ENCODE measurements around the gene NBEA.
"Not testable (repeated sequence)": the region's sequence is repeated elsewhere in the genome, so short reads cannot be mapped to it uniquely, and the experiment has no call there.

The NBEA gene

DNA sequence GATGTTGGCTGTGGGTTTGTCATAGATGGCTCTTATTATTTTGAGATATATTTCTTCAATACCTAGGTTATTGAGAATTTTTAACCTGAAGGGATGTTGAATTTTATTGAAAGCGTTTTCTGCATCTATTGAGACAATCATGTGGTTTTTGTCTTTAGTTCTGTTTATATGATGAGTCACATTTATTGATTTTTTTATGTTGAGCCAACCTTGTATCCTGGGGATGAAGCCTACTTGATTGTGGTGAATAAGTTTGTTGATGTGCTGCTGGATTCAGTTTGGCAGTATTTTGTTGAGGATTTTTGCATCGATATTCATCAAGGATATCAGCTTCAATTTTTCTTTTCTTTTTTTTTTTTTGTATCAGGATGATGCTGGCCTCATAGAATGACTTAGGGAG is 29.4 kb downstream of the NBEA start:
- no peak overlapping the region for H3K4me3 ChIP-seq (ENCODE audit: low read depth, low read length)
- TF ChIP-seq, protein P1, sequence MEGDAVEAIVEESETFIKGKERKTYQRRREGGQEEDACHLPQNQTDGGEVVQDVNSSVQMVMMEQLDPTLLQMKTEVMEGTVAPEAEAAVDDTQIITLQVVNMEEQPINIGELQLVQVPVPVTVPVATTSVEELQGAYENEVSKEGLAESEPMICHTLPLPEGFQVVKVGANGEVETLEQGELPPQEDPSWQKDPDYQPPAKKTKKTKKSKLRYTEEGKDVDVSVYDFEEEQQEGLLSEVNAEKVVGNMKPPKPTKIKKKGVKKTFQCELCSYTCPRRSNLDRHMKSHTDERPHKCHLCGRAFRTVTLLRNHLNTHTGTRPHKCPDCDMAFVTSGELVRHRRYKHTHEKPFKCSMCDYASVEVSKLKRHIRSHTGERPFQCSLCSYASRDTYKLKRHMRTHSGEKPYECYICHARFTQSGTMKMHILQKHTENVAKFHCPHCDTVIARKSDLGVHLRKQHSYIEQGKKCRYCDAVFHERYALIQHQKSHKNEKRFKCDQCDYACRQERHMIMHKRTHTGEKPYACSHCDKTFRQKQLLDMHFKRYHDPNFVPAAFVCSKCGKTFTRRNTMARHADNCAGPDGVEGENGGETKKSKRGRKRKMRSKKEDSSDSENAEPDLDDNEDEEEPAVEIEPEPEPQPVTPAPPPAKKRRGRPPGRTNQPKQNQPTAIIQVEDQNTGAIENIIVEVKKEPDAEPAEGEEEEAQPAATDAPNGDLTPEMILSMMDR (IDR thresholded peaks at IDR 0.05; ENCODE audit: low read depth, low read length, missing control alignments): no peak
- no peak for DNase-seq (ENCODE audit: low read depth)

DNA sequence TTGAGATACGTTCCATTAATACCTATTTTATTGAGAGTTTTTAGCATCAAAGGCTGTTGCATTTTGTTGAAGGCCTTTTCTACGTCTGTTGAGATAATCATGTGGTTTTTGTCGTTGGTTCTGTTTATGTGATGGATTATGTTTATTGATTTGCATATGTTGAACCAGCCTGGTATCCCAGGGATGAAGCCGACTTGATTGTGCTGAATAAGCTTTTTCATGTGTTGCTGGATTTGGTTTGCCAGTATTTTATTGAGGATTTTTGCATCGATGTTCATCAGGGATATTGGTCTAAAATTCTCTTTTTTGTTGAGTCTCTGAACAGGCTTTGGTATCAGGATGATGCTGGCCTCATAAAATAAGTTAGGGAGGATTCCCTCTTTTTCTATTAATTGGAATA is 43.1 kb downstream of the NBEA start:
- not testable (repeated sequence) for H3K4me3 ChIP-seq (ENCODE audit: low read depth, low read length); DNase-seq (ENCODE audit: low read depth)

DNA sequence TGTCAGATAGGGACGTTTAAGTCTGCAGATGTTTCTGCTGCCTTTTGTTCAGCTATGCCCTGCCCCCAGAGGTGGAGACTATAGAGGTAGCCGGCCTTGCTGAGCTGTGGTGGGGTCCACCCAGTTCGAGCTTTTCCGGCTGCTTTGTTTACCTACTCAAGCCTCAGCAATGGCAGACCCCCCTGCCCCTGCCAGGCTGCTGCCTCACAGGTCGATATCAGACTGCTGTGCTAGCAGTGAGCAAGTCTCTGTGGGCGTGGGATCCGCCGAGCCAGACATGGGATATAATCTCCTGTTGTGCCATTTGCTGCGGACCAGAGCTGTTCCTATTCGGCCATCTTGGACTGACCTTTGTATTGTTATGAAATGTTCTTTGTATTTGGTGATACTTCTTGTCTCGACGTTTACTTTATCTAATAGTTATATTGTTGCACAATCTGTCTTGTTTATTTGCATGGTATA is 46.3 kb downstream of the NBEA start:
- TF ChIP-seq, protein P1 (IDR thresholded peaks at IDR 0.05; ENCODE audit: low read depth, low read length, missing control alignments): no peak
- H3K4me3 ChIP-seq (ENCODE audit: low read depth, low read length): no peak overlapping the region
- DNase-seq (ENCODE audit: low read depth): no peak

DNA sequence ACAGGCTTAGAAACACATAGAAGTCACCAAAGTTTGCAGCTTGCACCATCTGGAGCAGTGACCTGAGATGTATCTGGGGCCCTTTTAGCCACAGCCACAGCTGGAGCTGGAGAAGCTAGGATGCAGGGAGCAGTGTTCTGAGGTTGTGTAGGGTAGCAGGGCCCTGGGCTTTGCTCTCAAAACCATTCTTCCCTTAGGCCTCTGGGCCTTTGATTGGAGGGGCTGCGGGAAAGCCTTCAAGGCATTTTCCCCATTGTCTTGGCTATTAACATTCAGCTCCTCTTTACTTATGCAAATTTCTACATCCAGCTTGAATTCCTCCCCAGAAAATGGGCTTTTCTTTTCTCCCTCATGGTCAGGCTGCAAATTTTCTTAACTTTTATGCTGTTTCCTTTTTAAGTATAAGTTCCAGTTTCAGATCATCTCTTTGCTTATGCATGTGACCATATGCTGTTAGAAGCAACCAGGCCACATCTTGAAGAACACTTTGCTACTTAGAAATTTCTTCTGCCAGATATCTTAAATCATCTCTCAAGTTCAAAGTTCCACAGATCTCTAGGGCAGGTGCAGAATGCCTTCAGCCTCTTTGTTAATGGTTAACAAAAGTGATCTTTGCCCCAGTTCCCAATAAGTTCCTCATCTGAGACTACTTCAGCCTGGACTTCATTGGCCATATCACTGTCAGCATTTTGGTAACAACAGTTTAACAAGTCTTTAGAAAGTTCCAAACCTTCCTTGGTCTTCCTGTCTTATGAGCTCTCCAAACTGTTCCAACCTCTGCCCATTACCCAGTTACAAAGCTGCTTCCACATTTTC is 48.5 kb downstream of the NBEA start:
- H3K4me3 ChIP-seq (ENCODE audit: low read depth, low read length): no peak overlapping the region
- no peak for DNase-seq (ENCODE audit: low read depth)
- TF ChIP-seq, protein P1 (IDR thresholded peaks at IDR 0.05; ENCODE audit: low read depth, low read length, missing control alignments): no peak

DNA sequence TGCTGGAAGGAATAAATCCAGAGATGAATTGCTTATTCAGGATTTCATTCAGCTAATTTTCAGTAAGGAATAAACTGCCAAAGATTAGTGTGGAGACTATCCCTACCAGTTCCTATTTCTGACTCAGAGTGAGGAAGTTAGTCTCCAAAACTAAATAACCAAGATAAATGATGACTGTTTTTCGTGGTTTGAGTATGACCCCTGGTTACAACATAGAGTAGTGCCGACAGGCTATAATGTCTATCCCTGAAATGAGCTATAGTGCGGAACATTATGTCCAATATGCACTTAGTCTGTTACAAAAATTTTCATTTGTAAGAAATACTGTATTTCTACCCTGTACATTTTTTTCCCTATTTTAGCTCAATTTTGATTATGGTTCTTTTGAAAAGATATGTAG is 51.4 kb downstream of the NBEA start:
- TF ChIP-seq, protein P1 (IDR thresholded peaks at IDR 0.05; ENCODE audit: low read depth, low read length, missing control alignments): no peak
- no peak for DNase-seq (ENCODE audit: low read depth)
- no peak overlapping the region for H3K4me3 ChIP-seq (ENCODE audit: low read depth, low read length)

DNA sequence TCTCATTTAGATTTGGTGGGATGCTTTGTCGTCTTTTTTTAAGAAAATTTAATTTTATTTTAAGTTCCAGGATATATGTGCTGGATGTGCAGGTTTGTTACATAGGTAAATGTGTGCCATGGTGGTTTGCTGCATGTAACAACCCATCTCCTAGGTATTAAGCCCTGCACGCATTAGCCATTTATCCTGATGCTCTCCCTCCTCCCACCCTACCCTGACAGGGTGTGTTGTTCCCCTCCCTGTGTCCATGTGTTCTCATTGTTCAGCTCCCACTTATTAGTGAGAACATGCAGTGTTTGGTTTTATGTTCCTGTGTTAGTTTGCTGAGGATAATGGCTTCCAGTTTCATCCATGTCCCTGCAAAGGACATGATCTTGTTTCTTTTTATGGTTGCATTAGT is 61.7 kb downstream of the NBEA start:
- H3K4me3 ChIP-seq (ENCODE audit: low read depth, low read length); DNase-seq (ENCODE audit: low read depth): not testable (repeated sequence)

DNA sequence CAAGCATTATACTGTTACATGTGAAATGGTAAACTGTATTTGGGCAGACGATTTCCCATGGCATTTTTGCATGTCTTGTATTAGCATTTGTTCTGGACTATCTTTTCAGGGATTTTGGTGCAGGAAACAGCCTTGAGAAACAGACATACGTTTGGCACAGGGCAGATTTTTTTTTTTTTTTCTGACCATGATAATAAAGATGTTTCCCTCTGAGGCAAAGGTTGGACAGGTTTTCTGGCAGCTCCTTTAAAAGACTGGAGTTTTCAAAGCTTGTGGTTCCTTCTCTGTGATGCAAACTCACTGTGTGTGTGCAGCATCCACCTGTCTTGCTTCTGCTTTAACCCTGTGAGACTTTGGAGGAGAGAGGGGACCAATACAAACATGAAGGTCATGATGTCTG is 63.0 kb downstream of the NBEA start:
- DNase-seq (ENCODE audit: low read depth): no peak
- no peak overlapping the region for H3K4me3 ChIP-seq (ENCODE audit: low read depth, low read length)
- TF ChIP-seq, protein P1 (IDR thresholded peaks at IDR 0.05; ENCODE audit: low read depth, low read length, missing control alignments): no peak

DNA sequence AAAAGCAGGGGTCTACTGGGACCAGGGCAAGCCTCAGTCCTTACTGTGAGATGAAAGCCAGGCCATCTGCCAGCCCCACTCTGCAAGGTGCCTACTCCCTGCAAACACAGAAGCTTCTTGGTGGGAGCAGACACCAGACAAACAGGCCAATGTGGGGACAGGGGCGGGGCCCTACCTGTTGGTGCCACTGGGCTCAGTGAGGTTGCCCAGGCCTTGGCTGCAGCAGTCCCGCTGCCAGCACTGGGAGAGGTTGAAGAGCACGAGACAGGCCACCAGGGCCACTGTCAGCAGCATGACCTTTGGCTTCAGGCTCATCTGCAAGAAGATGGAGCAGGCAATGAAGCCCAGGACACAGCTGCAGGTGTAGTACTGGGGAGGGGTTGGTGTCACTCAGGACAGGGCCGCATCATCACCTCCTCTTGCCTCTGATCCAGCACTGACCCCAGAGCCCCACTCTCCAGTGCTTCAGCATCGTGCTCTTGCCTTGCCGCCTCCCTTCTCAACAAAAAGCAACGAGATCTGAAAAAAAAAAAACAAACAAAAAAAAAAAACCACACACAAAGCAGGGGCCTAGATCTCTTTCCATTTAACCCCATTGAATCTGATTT is 72.6 kb downstream of the NBEA start:
- no peak for DNase-seq (ENCODE audit: low read depth)
- no peak overlapping the region for H3K4me3 ChIP-seq (ENCODE audit: low read depth, low read length)
- TF ChIP-seq, protein P1 (IDR thresholded peaks at IDR 0.05; ENCODE audit: low read depth, low read length, missing control alignments): no peak
